Transverse colon (tissue), 4 donors: ENCODE measurements around the gene REEP2. TPM values are rescaled to one million over a fixed set of nuclear protein-coding genes. Genes with fewer than 3 reads are reported as not detected.
A peak's percentile ranks its signal among the peaks of the same experiment; 100 is the strongest.
"Not testable (repeated sequence)": the region's sequence is repeated elsewhere in the genome, so short reads cannot be mapped to it uniquely, and the experiment has no call there.

Source experiments
- DNase-seq: peaks from one replicate; pipeline ENCODE4 v3.0.0-alpha.2; 2019
- H3K27ac ChIP-seq, 4 donors: fragments of 200-600 bp; sonication (generic); 2 replicates each; pipeline ENCODE4 v1.5.1; 2016 to 2018; ENCODE audit warnings: inconsistent platforms in 4 of 4
- H3K27me3 ChIP-seq: fragments of 200-600 bp; sonication (generic); 2 replicates; pipeline ENCODE4 v1.5.1; 2017; ENCODE audit warnings: inconsistent platforms
- H3K36me3 ChIP-seq, 4 donors: fragments of 200-600 bp; sonication (generic); 2 replicates each; pipeline ENCODE4 v1.5.1; 2017 to 2019; ENCODE audit warnings: inconsistent platforms in 4 of 4
- H3K4me1 ChIP-seq, 4 donors: fragments of 200-600 bp; sonication (generic); 2 replicates each; pipeline ENCODE4 v1.5.1; 2017 to 2020; ENCODE audit warnings: inconsistent platforms in 4 of 4
- H3K4me3 ChIP-seq, 4 donors: fragments of 200-600 bp; sonication (generic); 1 replicate in 1 of 4; 2 replicates in 3 of 4; pipeline versions ENCODE4 v1.5.1 to v1.6.1; 2017 to 2019; ENCODE audit warnings: inconsistent platforms in 4 of 4
- H3K9me3 ChIP-seq, 2 donors: fragments of 200-600 bp; sonication (generic); 2 replicates each; pipeline ENCODE4 v1.5.1; 2017 to 2019; ENCODE audit warnings: inconsistent platforms in 2 of 2
- EP300 ChIP-seq: sonication (generic); formaldehyde crosslinking; IDR thresholded peaks from one replicate; pipeline ENCODE4 v1.6.1; 2017; ENCODE audit warnings: antibody characterized with exemption, low read depth
- POLR2A ChIP-seq: fragments of 450-650 bp; IDR thresholded peaks from one replicate; pipeline ENCODE4 v1.6.1; 2016; ENCODE audit warnings: antibody characterized with exemption, mild to moderate bottlenecking, moderate library complexity
- POLR2AphosphoS5 ChIP-seq, 3 donors: sonication (generic); formaldehyde crosslinking; IDR thresholded peaks; one replicate each; pipeline ENCODE4 v1.6.1; 2016; ENCODE audit warnings: antibody characterized with exemption in 3 of 3
- WGBS, 2 donors: methylation state at CpG; one replicate each; pipeline ENCODE4 v1.1.5; 2018; ENCODE audit warnings: low coverage in 1 of 2; 5-methylcytosine and 5-hydroxymethylcytosine counted together
- in situ Hi-C, 4 donors: fragments of 200-750 bp; cut with MboI; loops; one replicate each; pipeline versions ENCODE4 v1.15.0 to v1.15.1; 2017; ENCODE audit warnings: low sequenced_read_pairs in 3 of 4, low pct_ligation_motif_present in 1 of 4, low pct_unique_long_range_greater_than_20kb in 1 of 4
- intact Hi-C: fragments of 100-400 bp; cut with DNase I; formaldehyde crosslinking; loops from one replicate; pipeline ENCODE4 v1.15.1; 2023; ENCODE audit warnings: low total_unique reads
- total RNA-seq, 4 donors: library from RNA; depleted of rRNA; stranded (reverse); fragments of >200 nt; gene quantifications; one replicate each; pipeline ENCODE4 v1.1.0, GENCODE V29; 2016
- TF ChIP-seq, protein P1 (sequence below), 5 experiments: fragments of 200-600 bp in 3 of 5; fragments of 450-650 bp in 2 of 5; sonication (generic) in 3 of 5; IDR thresholded peaks; 1 replicate in 2 of 5; 2 replicates in 3 of 5; pipeline ENCODE4 v1.5.1; 2016 to 2017; ENCODE audit warnings: antibody characterized with exemption in 5 of 5, inconsistent platforms in 3 of 5, mild to moderate bottlenecking in 2 of 5, moderate library complexity in 1 of 5

REEP2 gene
- total RNA-seq, 4 donors from 2014 or later: 2.9 to 6.4 (median 4.8) TPM

DNA sequence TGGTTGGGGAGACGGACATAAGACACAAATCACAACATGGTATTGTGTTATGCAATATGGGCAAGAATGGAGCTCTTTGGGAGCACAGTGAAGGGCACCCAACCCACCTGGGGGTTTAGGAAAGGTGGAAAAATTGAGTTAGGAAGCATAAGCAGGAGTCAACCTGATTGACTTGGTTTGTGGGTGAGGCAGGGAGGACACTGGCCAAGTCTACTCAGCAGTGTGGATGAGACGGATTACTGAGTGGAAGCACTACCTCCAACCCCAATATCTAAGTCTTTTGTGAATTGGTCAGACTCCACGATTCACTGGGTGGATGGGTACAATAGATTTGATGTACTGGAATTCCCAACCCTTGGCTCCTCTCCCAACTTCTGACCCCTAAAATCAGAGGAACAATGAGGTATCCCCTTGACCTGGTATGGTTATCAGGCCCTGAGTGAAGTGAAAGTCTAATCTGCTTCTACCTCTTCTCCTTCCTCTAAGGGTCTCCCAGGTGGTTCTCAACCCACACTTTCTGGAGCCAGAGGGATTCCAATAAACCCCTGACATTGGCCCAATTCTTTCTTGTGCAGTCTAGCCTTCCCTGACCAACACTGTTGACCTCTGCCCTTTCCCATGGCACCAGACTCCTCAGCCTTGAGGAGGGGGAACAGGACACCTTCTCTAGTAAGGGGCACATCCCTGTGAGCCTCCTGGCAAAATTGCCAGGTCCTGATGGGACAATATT is 31.6 kb downstream of the REEP2 start:
- peak; percentile 31 for DNase-seq
- H3K4me3 ChIP-seq: no peak overlapping the region
- H3K4me1 ChIP-seq: peaks cover 7 to 20% (median 17%) of the 10 kb centered on the region in 4 donors
- intact Hi-C loops (no loop called here), in situ Hi-C loops (no loop called here)
- no peaks in the 10 kb centered on the region for H3K27me3 ChIP-seq
- H3K27ac ChIP-seq: no peak overlapping the region
- TF ChIP-seq, protein P1, sequence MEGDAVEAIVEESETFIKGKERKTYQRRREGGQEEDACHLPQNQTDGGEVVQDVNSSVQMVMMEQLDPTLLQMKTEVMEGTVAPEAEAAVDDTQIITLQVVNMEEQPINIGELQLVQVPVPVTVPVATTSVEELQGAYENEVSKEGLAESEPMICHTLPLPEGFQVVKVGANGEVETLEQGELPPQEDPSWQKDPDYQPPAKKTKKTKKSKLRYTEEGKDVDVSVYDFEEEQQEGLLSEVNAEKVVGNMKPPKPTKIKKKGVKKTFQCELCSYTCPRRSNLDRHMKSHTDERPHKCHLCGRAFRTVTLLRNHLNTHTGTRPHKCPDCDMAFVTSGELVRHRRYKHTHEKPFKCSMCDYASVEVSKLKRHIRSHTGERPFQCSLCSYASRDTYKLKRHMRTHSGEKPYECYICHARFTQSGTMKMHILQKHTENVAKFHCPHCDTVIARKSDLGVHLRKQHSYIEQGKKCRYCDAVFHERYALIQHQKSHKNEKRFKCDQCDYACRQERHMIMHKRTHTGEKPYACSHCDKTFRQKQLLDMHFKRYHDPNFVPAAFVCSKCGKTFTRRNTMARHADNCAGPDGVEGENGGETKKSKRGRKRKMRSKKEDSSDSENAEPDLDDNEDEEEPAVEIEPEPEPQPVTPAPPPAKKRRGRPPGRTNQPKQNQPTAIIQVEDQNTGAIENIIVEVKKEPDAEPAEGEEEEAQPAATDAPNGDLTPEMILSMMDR (IDR thresholded peaks at IDR 0.05): no peak
- TF ChIP-seq POLR2A: peak; percentile 0
- peak in 1 of 3 donors; percentile 61 for TF ChIP-seq POLR2AphosphoS5 (IDR thresholded peaks at IDR 0.05)
- no peak for TF ChIP-seq EP300
- H3K36me3 ChIP-seq: no peaks in the 10 kb centered on the region
- H3K9me3 ChIP-seq: no peaks in the 10 kb centered on the region
- WGBS, 2 donors: 73 to 100% methylated on average over 2 to 3 of the region's 3 CpGs

DNA sequence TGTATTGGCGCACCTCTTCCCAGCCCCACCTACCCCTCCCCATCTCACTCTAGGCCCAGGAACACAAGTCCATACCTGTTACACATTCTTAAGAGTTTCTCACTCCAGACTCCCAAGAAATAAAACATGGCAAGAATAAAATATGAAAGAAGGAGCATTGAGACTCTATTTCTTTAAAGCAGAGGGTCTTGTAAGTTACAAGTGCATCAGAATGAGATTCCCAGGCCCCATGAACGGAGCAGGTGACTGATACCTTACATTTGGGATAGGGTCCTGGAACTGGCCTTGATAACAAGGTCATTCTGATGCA is 32.1 kb downstream of the REEP2 start:
- TF ChIP-seq POLR2AphosphoS5 (IDR thresholded peaks at IDR 0.05) (no peak), EP300 (no peak), POLR2A (no peak)
- TF ChIP-seq, protein P1 (IDR thresholded peaks at IDR 0.05): no peak
- Histone ChIP-seq H3K4me1 (peaks cover 7 to 19% (median 13%) of the 10 kb centered on the region in 4 donors), H3K27me3 (no peaks in the 10 kb centered on the region), H3K4me3 (no peak overlapping the region), H3K9me3 (no peaks in the 10 kb centered on the region), H3K36me3 (no peaks in the 10 kb centered on the region), H3K27ac (no peak overlapping the region)
- DNase-seq: no peak
- WGBS, 2 donors: 56 to 90% methylated on average over 1 to 2 of the region's 2 CpGs
- intact Hi-C loops (no loop called here), in situ Hi-C loops (no loop called here)

DNA sequence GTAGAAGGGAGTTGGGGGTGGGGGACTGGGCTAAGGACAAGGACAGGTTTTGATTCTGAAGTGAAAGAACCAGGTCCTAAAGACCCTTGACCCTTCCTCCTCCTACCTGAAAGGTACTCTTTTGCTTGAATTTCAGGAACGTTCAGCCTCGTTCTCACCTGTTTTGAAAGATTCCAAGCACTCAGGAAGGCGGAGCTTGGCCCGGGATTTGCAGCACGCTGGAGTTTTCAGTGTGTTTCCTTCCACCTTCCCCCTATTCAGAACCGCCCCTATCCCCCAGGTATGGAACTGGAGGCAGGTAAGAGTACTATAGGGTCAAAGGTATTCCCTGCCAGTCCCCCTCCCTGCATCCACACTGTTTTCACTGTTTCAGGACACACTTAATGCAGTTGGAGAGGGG is 33.5 kb downstream of the REEP2 start:
- TF ChIP-seq POLR2A (no peak), POLR2AphosphoS5 (IDR thresholded peaks at IDR 0.05) (peak in 1 of 3 donors; percentile 20), EP300 (no peak)
- TF ChIP-seq, protein P1 (IDR thresholded peaks at IDR 0.05): no peak

DNA sequence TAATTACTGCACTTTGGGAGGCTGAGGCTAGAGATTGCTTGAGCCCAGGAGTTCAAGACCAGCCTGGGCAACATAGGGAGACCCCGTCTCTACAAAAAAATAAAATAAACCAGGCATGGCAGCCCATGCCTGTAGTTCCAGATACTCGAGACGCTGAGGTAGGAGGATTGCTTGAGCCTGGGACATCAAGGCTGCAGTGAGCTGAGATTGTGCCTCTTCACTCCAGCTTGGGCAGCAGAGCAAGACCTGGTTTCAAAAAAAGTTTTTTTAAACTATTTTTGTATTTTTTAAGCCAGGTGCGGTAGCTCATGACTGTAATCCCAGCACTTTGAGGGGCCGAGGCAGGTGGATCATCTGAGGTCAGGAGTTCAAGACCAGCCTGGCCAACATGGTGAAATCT is 34.3 kb downstream of the REEP2 start:
- H3K27ac ChIP-seq, H3K36me3 ChIP-seq, H3K4me3 ChIP-seq, H3K9me3 ChIP-seq, H3K27me3 ChIP-seq, H3K4me1 ChIP-seq, DNase-seq, in situ Hi-C loops, intact Hi-C loops: not testable (repeated sequence)
- WGBS, 2 donors: 90 to 91% methylated on average over 2 to 5 of the region's 5 CpGs

More for the DNA sequence above, 33.5 kb downstream of the REEP2 start:
- no peak overlapping the region for H3K4me3 ChIP-seq
- DNase-seq: no peak
- no peaks in the 10 kb centered on the region for H3K36me3 ChIP-seq
- H3K9me3 ChIP-seq: no peaks in the 10 kb centered on the region
- H3K27me3 ChIP-seq: no peaks in the 10 kb centered on the region
- peaks cover 0 to 6% (median under 1%) of the 10 kb centered on the region in 4 donors for H3K4me1 ChIP-seq
- H3K27ac ChIP-seq: no peak overlapping the region
- WGBS, 2 donors: 45 to 53% methylated on average over 2 to 6 of the region's 6 CpGs
- intact Hi-C loops: no loop called here
- in situ Hi-C loops: no loop called here

DNA sequence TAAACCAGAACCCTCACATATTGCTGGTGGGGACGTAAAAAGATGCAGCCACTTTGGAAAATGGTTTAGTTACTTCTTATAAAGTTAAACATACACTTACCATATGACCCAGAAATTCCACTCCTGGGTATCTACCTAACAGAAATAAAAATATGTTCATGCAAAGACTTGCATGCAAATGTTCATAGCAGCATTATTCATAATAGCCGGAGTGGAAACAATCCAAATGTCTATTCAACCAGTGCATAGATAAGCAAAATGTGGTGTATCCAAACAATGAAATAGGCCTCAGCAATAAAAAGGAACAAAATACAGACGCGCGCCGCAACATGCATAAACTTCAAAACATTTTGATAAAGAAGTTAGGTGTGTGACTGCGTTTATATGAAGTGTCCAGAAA is 38.1 kb downstream of the REEP2 start:
- Histone ChIP-seq H3K4me3 (no peak overlapping the region), H3K27ac (no peak overlapping the region), H3K27me3 (peaks cover 4% of the 10 kb centered on the region), H3K4me1 (no peaks in the 10 kb centered on the region), H3K9me3 (no peaks in the 10 kb centered on the region), H3K36me3 (no peaks in the 10 kb centered on the region)
- in situ Hi-C loops (no loop called here), intact Hi-C loops (no loop called here)
- WGBS, 2 donors: 45 to 68% methylated on average over 7 of the region's 7 CpGs
- TF ChIP-seq, protein P1 (IDR thresholded peaks at IDR 0.05): no peak
- TF ChIP-seq POLR2A (no peak), EP300 (no peak), POLR2AphosphoS5 (IDR thresholded peaks at IDR 0.05) (no peak)
- no peak for DNase-seq
